H1 (cell line): ENCODE results near the gene FAM50A. TPM values are rescaled to one million over a fixed set of nuclear protein-coding genes. Genes with fewer than 3 reads are reported as not detected.

ENCODE experiments used
- CTCF ChIA-PET: fragments of 300-600 bp; sonication (Branson Sonifier 250); formaldehyde crosslinking; loops from one replicate; lab custom pipeline; 2021; ENCODE audit not compliant: partially characterized antibody; lab: Charles Lee
- POLR2A ChIA-PET: fragments of 300-600 bp; sonication (Branson Sonifier 250); formaldehyde crosslinking; loops from one replicate; lab custom pipeline; 2021; ENCODE audit warnings: inconsistent platforms; ENCODE audit not compliant: partially characterized antibody; lab: Charles Lee
- DNase-seq, 2 experiments: peaks; one replicate each; pipeline versions ENCODE4 v3.0.0 to v3.0.0-alpha.2; 2010 to 2022; ENCODE audit warnings: low spot score in 2 of 2, low read depth in 1 of 2, mixed read lengths in 1 of 2
- FAIRE-seq: peaks from 2 replicates; lab custom pipeline; 2011; peaks lifted over from hg19 to GRCh38; lab: Jason Lieb, UNC
- H2AFZ ChIP-seq: 2 replicates; pipeline ENCODE4 v1.8.1; 2012; ENCODE audit warnings: low read length, inconsistent platforms
- H2AK5ac ChIP-seq: 2 replicates; pipeline ENCODE4 v1.6.1; 2013; ENCODE audit warnings: low read depth, low read length
- H2BK120ac ChIP-seq: replicated peaks from 2 replicates; pipeline ENCODE3; 2013; ENCODE audit warnings: low read depth, low read length, inconsistent platforms
- H2BK12ac ChIP-seq: 2 replicates; pipeline ENCODE4 v1.6.1; 2013; ENCODE audit warnings: low read depth, low read length
- H2BK15ac ChIP-seq: 2 replicates; pipeline ENCODE4 v1.6.1; 2013; ENCODE audit warnings: low read length
- H2BK20ac ChIP-seq: 2 replicates; pipeline ENCODE4 v1.6.1; 2013; ENCODE audit warnings: low read length
- H2BK5ac ChIP-seq: 2 replicates; pipeline ENCODE4 v1.6.1; 2013; ENCODE audit warnings: low read depth, low read length
- H3K14ac ChIP-seq: 2 replicates; pipeline ENCODE4 v1.6.1; 2013; ENCODE audit warnings: inconsistent platforms; ENCODE audit not compliant: insufficient read length
- H3K18ac ChIP-seq: 2 replicates; pipeline ENCODE4 v1.6.1; 2013; ENCODE audit warnings: low read length; ENCODE audit errors: extremely low read depth
- H3K23ac ChIP-seq: 2 replicates; pipeline ENCODE4 v1.6.1; 2013; ENCODE audit warnings: inconsistent platforms; ENCODE audit not compliant: insufficient read length
- H3K23me2 ChIP-seq: 2 replicates; pipeline ENCODE4 v1.6.1; 2013; ENCODE audit warnings: low read depth, low read length
- H3K27ac ChIP-seq: 2 replicates; pipeline ENCODE4 v1.6.1; 2011; ENCODE audit warnings: low read depth, low read length, inconsistent platforms
- H3K27me3 ChIP-seq, 4 experiments: replicated peaks in 1 of 4; 1 replicate in 1 of 4; 2 replicates in 3 of 4; pipeline versions ENCODE4 v1.6.1 to v1.8.1; 2011 to 2013; ENCODE audit warnings: low read length in 3 of 4, mild to moderate bottlenecking in 3 of 4, inconsistent platforms in 2 of 4, mixed read lengths in 2 of 4, moderate library complexity in 1 of 4; ENCODE audit not compliant: control insufficient read depth in 3 of 4, insufficient read depth in 3 of 4; ENCODE audit errors: extremely low read depth in 1 of 4
- H3K36me3 ChIP-seq, 4 experiments: 2 replicates each; pipeline versions ENCODE4 v1.6.1 to v1.8.1; 2011 to 2013; ENCODE audit warnings: mild to moderate bottlenecking in 4 of 4, low read length in 3 of 4, moderate library complexity in 2 of 4, control low read depth in 1 of 4, inconsistent platforms in 1 of 4; ENCODE audit not compliant: insufficient read depth in 4 of 4, control insufficient read depth in 2 of 4
- H3K4ac ChIP-seq: replicated peaks from 2 replicates; pipeline ENCODE3; 2013; ENCODE audit warnings: low read length, low read depth, mixed read lengths, inconsistent platforms; ENCODE audit not compliant: insufficient read length
- H3K4me1 ChIP-seq, 4 experiments: replicated peaks in 1 of 4; 1 replicate in 1 of 4; 2 replicates in 3 of 4; pipeline versions ENCODE4 v1.6.1 to v1.8.1; 2011 to 2013; ENCODE audit warnings: low read length in 3 of 4, inconsistent platforms in 2 of 4, mixed read lengths in 1 of 4; ENCODE audit not compliant: insufficient read depth in 4 of 4, control insufficient read depth in 3 of 4
- H3K4me2 ChIP-seq, 2 experiments: 2 replicates each; pipeline versions ENCODE4 v1.6.1 to v1.8.1; 2011 to 2013; ENCODE audit warnings: low read depth in 2 of 2, low read length in 2 of 2, control low read depth in 1 of 2, inconsistent platforms in 1 of 2, mild to moderate bottlenecking in 1 of 2; ENCODE audit not compliant: insufficient read depth in 1 of 2
- H3K4me3 ChIP-seq, 4 experiments: fragments of 200-600, 300-600 bp in 1 of 4; sonication (generic), shearing (Covaris generic), sonication (Bioruptor Twin) in 1 of 4; 2 replicates each; pipeline versions ENCODE4 v1.5.1 to v1.8.1; 2011 to 2016; ENCODE audit warnings: low read length in 4 of 4, low read depth in 3 of 4, control low read depth in 2 of 4, inconsistent platforms in 2 of 4, mild to moderate bottlenecking in 2 of 4, mixed read lengths in 1 of 4, moderate library complexity in 1 of 4; ENCODE audit not compliant: insufficient read depth in 2 of 4; ENCODE audit errors: extremely low read depth in 1 of 4
- H3K56ac ChIP-seq: replicated peaks from 2 replicates; pipeline ENCODE3; 2013; ENCODE audit warnings: low read depth, mild to moderate bottlenecking, mixed read lengths, low read length, inconsistent platforms; ENCODE audit not compliant: insufficient read length
- H3K79me1 ChIP-seq: 2 replicates; pipeline ENCODE4 v1.6.1; 2013; ENCODE audit warnings: low read depth, low read length, control low read depth
- H3K79me2 ChIP-seq, 2 experiments: 2 replicates each; pipeline versions ENCODE4 v1.6.1 to v1.8.1; 2012 to 2013; ENCODE audit warnings: low read length in 2 of 2, mild to moderate bottlenecking in 2 of 2, inconsistent platforms in 1 of 2; ENCODE audit not compliant: insufficient read depth in 2 of 2, control insufficient read depth in 1 of 2
- H3K9ac ChIP-seq, 4 experiments: replicated peaks in 1 of 4; 1 replicate in 1 of 4; 2 replicates in 3 of 4; pipeline versions ENCODE4 v1.6.1 to v1.8.1; 2011 to 2013; ENCODE audit warnings: low read depth in 3 of 4, low read length in 3 of 4, control low read depth in 2 of 4, mild to moderate bottlenecking in 2 of 4, moderate library complexity in 2 of 4, inconsistent platforms in 1 of 4; ENCODE audit errors: extremely low read depth in 1 of 4
- H3K9me3 ChIP-seq, 2 experiments: 2 replicates each; pipeline versions ENCODE4 v1.6.1 to v1.8.1; 2012 to 2013; ENCODE audit warnings: mild to moderate bottlenecking in 2 of 2, moderate library complexity in 2 of 2, control low read depth in 1 of 2, inconsistent platforms in 1 of 2, low read depth in 1 of 2, low read length in 1 of 2, mixed read lengths in 1 of 2; ENCODE audit not compliant: insufficient read depth in 2 of 2
- H4K20me1 ChIP-seq, 2 experiments: replicated peaks in 1 of 2; 2 replicates each; pipeline versions ENCODE3 to v1.8.1; 2011 to 2013; ENCODE audit warnings: inconsistent platforms in 2 of 2, low read length in 2 of 2, mild to moderate bottlenecking in 1 of 2; ENCODE audit not compliant: insufficient read depth in 2 of 2, control insufficient read depth in 1 of 2
- H4K5ac ChIP-seq: 2 replicates; pipeline ENCODE4 v1.6.1; 2013; ENCODE audit warnings: low read length, low read depth, mixed read lengths, inconsistent platforms; ENCODE audit not compliant: insufficient read length
- H4K8ac ChIP-seq: 2 replicates; pipeline ENCODE4 v1.8.0; 2013; ENCODE audit warnings: mild to moderate bottlenecking, moderate library complexity, low read length, inconsistent platforms; ENCODE audit not compliant: insufficient read depth; ENCODE audit errors: extremely low read depth
- H4K91ac ChIP-seq: replicated peaks from 2 replicates; pipeline ENCODE3; 2013; ENCODE audit warnings: low read length, mixed read lengths, inconsistent platforms; ENCODE audit not compliant: insufficient read length
- BACH1 ChIP-seq: IDR thresholded peaks from 2 replicates; pipeline ENCODE4 v1.6.1; 2012; ENCODE audit warnings: low read length, improper control_type of control experiment
- CHD1 ChIP-seq: IDR thresholded peaks from 2 replicates; pipeline ENCODE4 v1.6.1; 2012; ENCODE audit warnings: low read depth, low read length, improper control_type of control experiment
- CTBP2 ChIP-seq: IDR thresholded peaks from 2 replicates; pipeline ENCODE4 v1.7.0; 2011; ENCODE audit warnings: borderline replicate concordance, mild to moderate bottlenecking, moderate library complexity, mixed read lengths, low read length; ENCODE audit not compliant: insufficient read depth, insufficient read length
- EZH2 ChIP-seq: fragments of 200-600 bp; sonication (generic); IDR thresholded peaks from 2 replicates; pipeline ENCODE4 v1.7.1; 2012; ENCODE audit warnings: low read depth, mild to moderate bottlenecking, moderate library complexity, low read length, inconsistent platforms; ENCODE audit not compliant: severe bottlenecking
- RBBP5 ChIP-seq: IDR thresholded peaks from 2 replicates; pipeline ENCODE4 v1.7.1; 2012; ENCODE audit warnings: low read depth, mild to moderate bottlenecking, inconsistent platforms, low read length, moderate library complexity, borderline replicate concordance
- RNF2 ChIP-seq: fragments of 200-900, 300-1000 bp; sonication (generic); IDR thresholded peaks from 2 replicates; pipeline ENCODE4 v1.7.1; 2016; ENCODE audit warnings: borderline replicate concordance, low read depth, mild to moderate bottlenecking, antibody characterized with exemption, low read length; ENCODE audit not compliant: poor library complexity, severe bottlenecking; ENCODE audit errors: missing control alignments
- SAP30 ChIP-seq: fragments of 300-600 bp; sonication (generic); IDR thresholded peaks from 2 replicates; pipeline ENCODE4 v1.7.1; 2012; ENCODE audit warnings: low read length, moderate library complexity, mild to moderate bottlenecking, inconsistent platforms; ENCODE audit not compliant: insufficient read depth, insufficient replicate concordance
- SP1 ChIP-seq: IDR thresholded peaks from 2 replicates; pipeline ENCODE4 v1.6.1; 2011; ENCODE audit warnings: low read depth, low read length
- SRF ChIP-seq: IDR thresholded peaks from 2 replicates; pipeline ENCODE4 v1.6.1; 2011; ENCODE audit warnings: mild to moderate bottlenecking, low read depth, low read length, moderate library complexity
- ZNF274 ChIP-seq: IDR thresholded peaks from 2 replicates; pipeline ENCODE4 v1.7.0; 2012; ENCODE audit warnings: low read length, borderline replicate concordance; ENCODE audit errors: extremely low read depth
- WGBS, 2 experiments: shearing (Covaris generic) in 1 of 2; methylation state at CpG; one replicate each; pipeline versions ENCODE4 v1.1.6 to v1.1.7; 2013 to 2015; ENCODE audit warnings: low lambda C conversion rate in 2 of 2, mixed read lengths in 2 of 2, inconsistent platforms in 1 of 2, low coverage in 1 of 2, missing lambda C conversion rate in 1 of 2; ENCODE audit not compliant: insufficient replicate concordance in 2 of 2, insufficient coverage in 1 of 2, insufficient read length in 1 of 2; ENCODE audit errors: extremely low coverage in 1 of 2, missing lambda C conversion rate in 1 of 2; 5-methylcytosine and 5-hydroxymethylcytosine counted together
- polyA plus RNA-seq, 7 experiments: library from polyadenylated mRNA; depleted of rRNA in 3 of 7; stranded (reverse) in 5 of 7; unstranded in 2 of 7; fragments of >200 nt in 5 of 7; fragments of 200-250 nt in 2 of 7; gene quantifications; 1 replicate in 5 of 7; 2 replicates in 1 of 7; 4 replicates in 1 of 7; pipeline versions ENCODE4 v1.2.1 to v1.2.3, GENCODE V29; 2011 to 2013; ENCODE audit warnings: missing spikeins in 2 of 7, mixed read lengths in 2 of 7
- total RNA-seq: library from RNA; stranded (reverse); fragmentation: NEBNext Ultra II Directional; extraction: Animal tissue kit (Norgen Biotek cat#: 25700); gene quantifications from 2 replicates; pipeline ENCODE4 v1.2.1, GENCODE V29; 2021
- TF ChIP-seq, protein P1 (sequence below): IDR thresholded peaks from 2 replicates; pipeline ENCODE4 v1.6.1; 2012; ENCODE audit warnings: inconsistent platforms
- TF ChIP-seq, protein P2 (sequence below): IDR thresholded peaks from 2 replicates; pipeline ENCODE4 v1.6.1; 2011; ENCODE audit warnings: low read depth, mild to moderate bottlenecking, low read length; ENCODE audit not compliant: insufficient read depth

Gene FAM50A
- total and polyA plus RNA-seq, 2 of the 8 experiments (the other 6 are each of a cell fraction or from before 2014, with no cell fraction given) = 30.7 to 48.7 TPM

GRCh38 chrX:154473683-154474082 is 29.7 kb downstream of the FAM50A start:
- no peak overlapping the region for H3K18ac ChIP-seq
- peaks cover 0 to 14% (median 4%) of the 10 kb centered on the region in 4 experiments; a peak in 4 of 8 replicates for H3K36me3 ChIP-seq
- no peak overlapping the region for H3K14ac ChIP-seq
- ChIA-PET CTCF (interaction anchor here (1.6 to 3.1 kb wide), 3 partner anchors 15 to 101 kb away, joined by 4 to 11 read pairs (median 7); partner anchors contain the start of gene PLXNA3), POLR2A (interaction anchor here (1.3 to 1.4 kb wide), 2 partner anchors 10 to 74 kb away, joined by 4 read pairs; no protein-coding TSS in a partner anchor)
- no peak overlapping the region for H3K4me2 ChIP-seq
- 0 out of 2 replicates have a peak, but pooled peaks cover 3% of the 10 kb centered on the region for H3K23me2 ChIP-seq
- DNase-seq (no peak), FAIRE-seq (no peak)
- no peak overlapping the region for H2BK12ac ChIP-seq
- peaks cover 0 to 3% (median 0%) of the 10 kb centered on the region in 4 experiments; a peak in 1 of 7 replicates for H3K4me1 ChIP-seq
- H3K27me3 ChIP-seq = no peaks in the 10 kb centered on the region
- no peak overlapping the region for H4K5ac ChIP-seq
- H3K27ac ChIP-seq = no peak overlapping the region
- 92% methylated on average over 6 of the region's 7 CpGs; no CpG with 5 or more reads in 1 of the 2 experiments for WGBS, 2 experiments
- no peak overlapping the region for H4K8ac ChIP-seq
- H4K91ac ChIP-seq = no peak overlapping the region
- no peak overlapping the region for H3K9ac ChIP-seq
- H2BK20ac ChIP-seq = no peak overlapping the region
- H3K79me1 ChIP-seq = no peaks in the 10 kb centered on the region
- H2BK120ac ChIP-seq = no peak overlapping the region
- H2AFZ ChIP-seq = no peak overlapping the region
- no peak overlapping the region for H2AK5ac ChIP-seq
- H3K79me2 ChIP-seq = no peaks in the 10 kb centered on the region
- no peaks in the 10 kb centered on the region for H4K20me1 ChIP-seq
- H3K4me3 ChIP-seq = no peak overlapping the region
- H3K9me3 ChIP-seq = no peaks in the 10 kb centered on the region
- no peak overlapping the region for H2BK5ac ChIP-seq
- H2BK15ac ChIP-seq = no peak overlapping the region
- H3K56ac ChIP-seq = no peak overlapping the region
- no peak overlapping the region for H3K23ac ChIP-seq
- no peak overlapping the region for H3K4ac ChIP-seq
- TF ChIP-seq CTBP2 (no peak), RNF2 (no peak), EZH2 (no peak), SP1 (no peak), SRF (no peak), RBBP5 (no peak), CHD1 (no peak), BACH1 (no peak), ZNF274 (no peak), SAP30 (no peak)
- TF ChIP-seq, protein P1, sequence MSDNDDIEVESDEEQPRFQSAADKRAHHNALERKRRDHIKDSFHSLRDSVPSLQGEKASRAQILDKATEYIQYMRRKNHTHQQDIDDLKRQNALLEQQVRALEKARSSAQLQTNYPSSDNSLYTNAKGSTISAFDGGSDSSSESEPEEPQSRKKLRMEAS = no peak
- TF ChIP-seq, protein P2, sequence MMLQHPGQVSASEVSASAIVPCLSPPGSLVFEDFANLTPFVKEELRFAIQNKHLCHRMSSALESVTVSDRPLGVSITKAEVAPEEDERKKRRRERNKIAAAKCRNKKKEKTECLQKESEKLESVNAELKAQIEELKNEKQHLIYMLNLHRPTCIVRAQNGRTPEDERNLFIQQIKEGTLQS = no peak
